NCI-H2227 (cell line): ENCODE measurements around the gene NAV1.
"Not testable (repeated sequence)": the region's sequence is repeated elsewhere in the genome, so short reads cannot be mapped to it uniquely, and the experiment has no call there.

ENCODE experiments used
- DNase-seq: peaks from one replicate; lab custom pipeline; 2025; ENCODE audit not compliant: unreplicated experiment; lab: John Stamatoyannopoulos, UW

The NAV1 gene

GRCh38 chr1:201545851-201546492 is 7.0 kb downstream of the NAV1 start:
- peak; percentile 45 for DNase-seq

GRCh38 chr1:201549522-201549921 is 10.6 kb downstream of the NAV1 start:
- DNase-seq: not testable (repeated sequence)

DNA sequence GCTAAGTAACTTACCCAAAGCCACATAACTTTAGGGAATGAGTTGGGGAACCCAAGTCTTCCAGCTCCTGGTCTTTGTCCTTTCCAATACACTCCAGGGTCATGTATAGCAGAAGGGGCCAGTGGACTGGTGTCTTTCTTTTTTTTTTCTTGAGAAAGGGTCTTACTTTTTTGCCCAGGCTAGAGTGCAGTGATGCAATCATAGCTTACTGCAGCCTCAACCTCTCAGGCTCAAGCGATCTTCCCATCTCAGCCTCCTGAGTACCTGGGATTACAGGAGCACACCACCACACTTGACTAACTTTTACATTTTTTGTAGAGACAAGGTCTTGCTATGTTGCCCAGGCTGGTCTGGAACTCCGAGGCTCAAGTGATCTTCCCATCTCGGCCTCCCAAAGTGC is 12.2 kb downstream of the NAV1 start:
- DNase-seq: no peak

GRCh38 chr1:201551877-201552731 is 13.2 kb downstream of the NAV1 start:
- no peak for DNase-seq

DNA sequence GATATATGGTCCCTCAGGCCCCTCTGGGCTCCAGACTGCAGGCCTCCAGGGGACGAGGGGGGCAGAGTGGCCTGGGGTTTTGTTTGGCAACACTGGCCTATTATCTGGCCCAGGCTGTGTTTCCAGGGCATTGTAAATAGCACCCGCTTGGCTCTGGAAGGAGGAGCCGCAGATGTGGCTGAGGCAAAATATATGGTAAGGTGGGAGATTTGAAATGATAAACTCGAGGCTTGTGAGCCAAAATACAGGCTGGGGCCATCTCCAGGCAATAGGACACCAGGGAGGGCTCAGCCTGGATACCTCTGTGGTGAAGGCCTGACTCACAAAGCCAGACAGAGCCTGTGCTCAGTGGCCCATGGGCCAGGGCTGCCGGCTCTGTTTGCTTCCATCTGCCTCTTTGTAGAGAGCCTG is 14.0 kb downstream of the NAV1 start:
- no peak for DNase-seq

- no peak for DNase-seq
Observed at GRCh38 chr1:201553496-201554189, 14.7 kb downstream of the NAV1 start.

GRCh38 chr1:201554190-201554600 is 15.3 kb downstream of the NAV1 start:
- DNase-seq: no peak

- DNase-seq: no peak
Observed at GRCh38 chr1:201554789-201555592, 16.1 kb downstream of the NAV1 start.

GRCh38 chr1:201555593-201555945 is 16.6 kb downstream of the NAV1 start:
- DNase-seq: no peak

DNA sequence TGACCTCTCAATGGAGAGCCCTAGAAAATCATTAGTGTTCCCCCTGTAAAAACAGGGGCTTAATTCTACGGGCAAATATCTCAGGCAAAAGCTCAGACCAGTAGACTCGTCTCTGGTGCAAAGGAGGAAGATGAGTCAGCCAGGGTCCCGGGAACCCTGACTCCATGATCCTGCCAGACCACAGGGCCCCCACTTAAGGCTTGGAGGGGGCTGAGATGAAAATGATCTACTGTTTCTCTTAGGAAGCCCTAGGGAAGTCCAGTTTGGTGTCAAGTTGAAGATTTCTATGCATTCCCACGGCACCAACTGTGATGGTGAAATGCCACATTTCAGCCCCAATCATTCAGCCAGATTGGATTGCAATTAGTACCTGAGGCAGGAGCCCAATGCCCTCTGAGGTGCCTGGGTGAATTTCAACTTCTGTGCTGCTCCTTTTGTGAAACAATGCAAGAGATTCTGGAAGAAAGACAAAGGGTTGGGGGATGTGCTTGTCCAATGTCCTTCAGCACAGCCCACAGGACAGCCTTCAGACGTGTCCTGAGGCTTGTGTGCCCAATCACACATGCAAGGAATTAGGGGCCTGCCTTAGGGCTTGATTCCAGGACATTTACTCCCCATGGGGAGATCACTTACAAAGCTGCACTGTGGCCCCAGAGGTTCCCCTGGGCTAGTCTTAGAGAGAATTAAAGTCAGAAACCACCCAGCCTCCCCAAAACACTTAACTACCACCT is 18.1 kb downstream of the NAV1 start:
- no peak for DNase-seq

- no peak for DNase-seq
Observed at GRCh38 chr1:201557572-201557958, 18.6 kb downstream of the NAV1 start.

- peak; percentile 88 for DNase-seq
Observed at GRCh38 chr1:201559679-201560162, 20.8 kb downstream of the NAV1 start.

DNA sequence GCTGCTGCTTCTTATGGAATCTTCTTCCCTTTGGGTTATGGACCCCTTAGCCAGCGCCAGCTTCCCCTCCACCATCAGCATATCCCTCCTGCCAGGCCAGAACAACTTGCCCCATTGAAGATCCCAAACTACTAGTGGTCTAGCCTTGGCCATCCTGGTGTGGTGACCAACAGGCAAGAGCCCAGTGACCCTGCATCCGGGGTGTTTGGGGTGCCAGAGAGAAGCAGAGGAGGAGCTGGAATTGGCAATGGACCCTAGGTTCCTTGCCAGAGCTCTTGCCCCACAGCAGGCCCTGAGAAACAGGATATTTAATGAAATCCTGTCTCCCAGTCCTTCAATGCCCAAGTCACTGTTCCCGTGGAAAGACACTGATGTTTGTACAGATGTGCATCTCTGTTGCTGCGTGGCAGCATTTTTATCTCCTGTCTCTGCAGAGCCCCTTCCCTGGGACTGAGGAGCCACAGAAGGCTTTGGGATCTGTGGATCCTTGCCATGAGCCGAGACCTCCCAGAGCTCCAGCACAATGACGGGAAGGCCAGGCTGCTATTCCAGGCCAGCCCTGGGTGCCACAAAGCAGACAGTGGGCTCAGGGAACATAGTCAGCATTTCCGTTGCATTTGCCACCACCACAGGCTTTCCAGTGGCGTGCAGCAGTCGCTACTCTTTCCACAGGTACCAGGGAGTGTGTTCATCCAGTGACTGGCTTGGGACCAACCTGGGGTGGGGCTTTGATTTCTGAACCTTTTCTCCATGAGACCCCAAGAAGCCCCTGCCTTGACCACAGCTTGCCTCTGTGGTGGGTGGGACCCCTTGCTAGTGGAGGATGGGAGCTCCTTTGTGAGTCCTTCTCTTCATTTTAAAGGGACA is 21.6 kb downstream of the NAV1 start:
- no peak for DNase-seq

DNA sequence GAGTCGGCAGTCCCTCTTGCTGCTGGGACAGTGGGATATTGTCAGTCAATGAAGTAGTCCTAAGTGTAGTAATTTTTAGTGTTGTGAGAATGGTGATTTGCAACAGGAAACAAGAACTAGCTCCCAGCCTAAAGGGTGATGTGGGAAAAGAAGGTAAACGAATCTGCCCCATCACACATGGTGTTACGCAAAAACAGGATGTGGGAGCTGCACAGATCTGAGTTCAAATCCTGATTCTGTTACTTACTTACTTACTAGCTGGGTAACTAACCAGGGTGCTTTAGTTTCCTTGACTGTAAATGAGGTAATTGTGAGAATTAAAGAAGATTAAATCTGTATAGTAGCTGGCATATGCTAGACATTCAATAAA is 22.3 kb downstream of the NAV1 start:
- no peak for DNase-seq

DNA sequence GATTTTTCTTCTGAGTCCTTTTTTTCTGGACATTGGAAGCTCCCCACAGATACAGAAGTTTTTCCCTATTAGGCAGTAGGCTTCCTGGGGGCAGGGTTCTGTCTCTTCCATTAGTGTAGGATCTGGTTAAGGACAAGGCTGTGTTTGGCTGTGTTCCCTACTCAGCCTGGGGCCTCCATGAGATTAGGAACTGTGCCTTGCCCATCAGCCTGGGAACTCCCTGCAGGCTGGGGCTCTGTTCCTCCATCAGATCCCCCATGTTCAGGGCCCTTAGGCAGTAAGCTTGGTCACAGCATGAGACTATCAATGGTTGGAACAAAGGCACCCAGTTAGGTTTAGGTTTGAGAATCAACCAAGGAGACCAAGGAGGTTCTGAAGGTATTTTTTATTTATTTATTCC is 22.7 kb downstream of the NAV1 start:
- DNase-seq: no peak

DNA sequence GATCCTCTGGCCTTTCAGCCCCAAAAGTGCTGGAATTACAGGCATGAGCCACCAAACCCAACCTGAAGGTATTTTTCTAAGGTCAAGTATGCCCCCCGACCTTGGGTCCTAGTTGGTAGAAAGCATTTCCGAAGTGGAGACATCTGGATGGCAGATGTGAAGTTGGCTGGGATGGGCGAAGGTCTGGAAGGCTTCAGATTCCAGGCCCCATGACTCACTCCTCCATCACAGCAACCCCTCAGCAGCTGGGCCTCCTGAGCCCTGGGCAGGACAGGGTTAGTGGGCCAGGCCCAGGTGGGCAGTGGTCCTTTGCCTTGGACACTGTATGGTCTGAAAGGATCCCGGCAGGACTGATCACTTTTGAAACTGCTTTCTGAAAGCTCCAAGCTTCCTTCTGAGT is 23.3 kb downstream of the NAV1 start:
- no peak for DNase-seq

DNA sequence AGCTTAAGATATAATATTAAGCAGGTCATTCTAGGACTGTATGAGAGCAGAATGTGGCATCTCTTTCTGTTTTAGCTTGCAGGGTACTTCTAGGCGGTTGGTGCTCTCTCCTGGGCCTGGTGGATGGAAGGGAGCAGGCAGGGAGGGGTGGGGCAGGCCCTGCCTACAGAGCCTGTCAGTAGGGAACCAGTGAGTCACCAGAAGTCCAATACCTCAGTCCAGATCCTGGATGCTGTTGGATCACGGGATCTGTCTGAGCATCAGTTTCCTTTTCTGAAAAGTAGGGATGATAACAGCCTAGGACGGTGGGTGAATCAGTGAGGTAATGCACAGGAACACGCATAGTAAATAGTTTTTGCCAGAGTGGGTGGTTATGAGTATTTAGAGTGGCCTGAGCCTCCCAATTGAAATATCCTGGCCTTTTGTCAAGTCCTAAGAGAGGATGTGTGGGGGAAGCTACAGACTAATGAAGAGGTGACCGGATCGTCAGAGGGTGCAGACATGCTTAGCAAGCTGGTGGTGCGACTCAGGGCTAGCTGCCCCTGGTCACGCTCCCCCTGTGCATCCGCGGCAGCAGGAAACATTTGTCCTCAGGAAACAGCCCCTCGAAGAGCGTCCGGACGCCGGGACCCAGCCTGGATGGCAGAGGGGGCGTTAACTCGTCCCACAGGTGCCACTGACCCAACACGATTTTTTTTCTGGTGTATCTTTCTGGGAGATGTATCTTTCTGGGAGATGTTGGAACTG is 23.9 kb downstream of the NAV1 start:
- DNase-seq: no peak

- DNase-seq: no peak
Observed at GRCh38 chr1:201563406-201563780, 24.5 kb downstream of the NAV1 start.

DNA sequence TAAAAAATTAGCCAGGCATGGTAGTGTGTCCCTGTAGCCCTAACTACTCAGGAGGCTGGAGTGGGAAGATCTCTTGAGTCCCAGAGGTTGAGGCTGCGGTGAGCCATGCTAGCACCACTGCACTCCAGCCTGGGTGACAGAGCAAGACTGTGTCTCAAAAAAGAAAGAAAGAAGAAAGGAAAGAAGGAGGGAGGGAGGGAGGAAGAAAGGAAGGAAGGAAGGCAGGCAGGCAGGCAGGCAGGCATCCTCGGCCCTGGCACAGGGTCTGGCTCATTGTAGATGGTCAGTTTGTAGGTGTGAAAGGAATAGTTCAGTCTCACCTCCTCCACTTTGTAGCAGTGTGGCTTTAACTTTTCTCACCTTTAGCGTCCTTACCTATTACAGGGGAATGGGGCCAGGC is 25.0 kb downstream of the NAV1 start:
- no peak for DNase-seq
